HG03060 (cell line): ENCODE data around the gene HSD17B14.

Source experiments
- ATAC-seq: cut with Tn5 transposase; IDR thresholded peaks from one replicate; pipeline ENCODE4 v1.9.1; 2021; ENCODE audit warnings: low read depth, moderate number of reproducible peaks; ENCODE audit not compliant: unreplicated experiment

HSD17B14 gene

GRCh38 chr19:48830965-48831364 lies 5.3 kb downstream of the HSD17B14 start:
- no peak for ATAC-seq

- no peak for ATAC-seq
Observed at GRCh38 chr19:48830088-48830487, 6.2 kb downstream of the HSD17B14 start.

GRCh38 chr19:48826606-48827020 lies 9.7 kb downstream of the HSD17B14 start:
- no peak for ATAC-seq

GRCh38 chr19:48822514-48822913 lies 13.8 kb downstream of the HSD17B14 start:
- no peak for ATAC-seq

GRCh38 chr19:48821633-48822032 lies 14.7 kb downstream of the HSD17B14 start:
- no peak for ATAC-seq

- no peak for ATAC-seq
Observed at GRCh38 chr19:48819366-48819816, 16.9 kb downstream of the HSD17B14 start.

- ATAC-seq, result no peak
Observed at GRCh38 chr19:48818234-48818820, 18.0 kb downstream of the HSD17B14 start.

GRCh38 chr19:48817585-48818124 lies 18.6 kb downstream of the HSD17B14 start:
- ATAC-seq, result no peak

GRCh38 chr19:48815870-48816501 lies 20.3 kb downstream of the HSD17B14 start:
- ATAC-seq, result no peak

- no peak for ATAC-seq
Observed at GRCh38 chr19:48814895-48815294, 21.4 kb downstream of the HSD17B14 start.

- ATAC-seq, result no peak
Observed at GRCh38 chr19:48813123-48813913, 23.0 kb downstream of the HSD17B14 start.

GRCh38 chr19:48812094-48812929 lies 24.0 kb downstream of the HSD17B14 start:
- no peak for ATAC-seq

GRCh38 chr19:48810151-48810550 lies 26.1 kb downstream of the HSD17B14 start:
- no peak for ATAC-seq

- no peak for ATAC-seq
Observed at GRCh38 chr19:48807590-48808308, 28.5 kb downstream of the HSD17B14 start.

- no peak for ATAC-seq
Observed at GRCh38 chr19:48806818-48807589, 29.3 kb downstream of the HSD17B14 start.

- no peak for ATAC-seq
Observed at GRCh38 chr19:48806518-48806817, 29.8 kb downstream of the HSD17B14 start.

- no peak for ATAC-seq
Observed at GRCh38 chr19:48805452-48805851, 30.8 kb downstream of the HSD17B14 start.

GRCh38 chr19:48804496-48804895 lies 31.8 kb downstream of the HSD17B14 start:
- no peak for ATAC-seq

- no peak for ATAC-seq
Observed at GRCh38 chr19:48802623-48803022, 33.7 kb downstream of the HSD17B14 start.
